ENCODE measurements around the gene CPN2. TPM values are rescaled to one million over a fixed set of nuclear protein-coding genes. Genes with fewer than 3 reads are reported as not detected.

CPN2 gene
- total RNA-seq, 2 donors from 2014 or later, result 1.3 TPM; not detected in 1

GRCh38 chr3:194333981-194334320, 17.2 kb downstream of the CPN2 start:
- WGBS, result 35% methylated on average over 15 of the region's 15 CpGs
- no peaks in the 10 kb centered on the region for H3K9me3 ChIP-seq
- intact Hi-C loops (cut with DNase I), result loop anchor here (10.0 kb wide), 1 partner anchor 261 kb away; no protein-coding TSS in a partner anchor
- no peak overlapping the region for H3K4me3 ChIP-seq
- TF ChIP-seq POLR2A (IDR thresholded peaks at IDR 0.05) (no peak), POLR2AphosphoS5 (IDR thresholded peaks at IDR 0.05) (no peak), CTCF (IDR thresholded peaks at IDR 0.05) (peak in 1 of 4 experiments; percentile 7)
- no peak overlapping the region for H3K27ac ChIP-seq
- no peaks in the 10 kb centered on the region for H3K36me3 ChIP-seq
- H3K27me3 ChIP-seq (replicated peaks; ENCODE audit: insufficient read depth), result no peaks in the 10 kb centered on the region
- H3K4me1 ChIP-seq (replicated peaks), result peaks cover 5% of the 10 kb centered on the region
- no peak for DNase-seq (ENCODE audit: low spot score)

- TF ChIP-seq POLR2AphosphoS5 (IDR thresholded peaks at IDR 0.05) (peak; percentile 63), POLR2A (IDR thresholded peaks at IDR 0.05) (no peak), CTCF (IDR thresholded peaks at IDR 0.05) (peak; percentile 93 to 99 (median 98))
- peaks cover 5% of the 10 kb centered on the region for H3K4me1 ChIP-seq (replicated peaks)
- H3K9me3 ChIP-seq, result no peaks in the 10 kb centered on the region
- H3K27ac ChIP-seq, result no peak overlapping the region
- no peaks in the 10 kb centered on the region for H3K36me3 ChIP-seq
- intact Hi-C loops (cut with DNase I), result loop anchor here (10.0 kb wide), 1 partner anchor 261 kb away; no protein-coding TSS in a partner anchor
- peak overlapping the region; percentile 24 to 39 for H3K4me3 ChIP-seq
- 3% methylated on average over 62 of the region's 69 CpGs for WGBS
- DNase-seq (ENCODE audit: low spot score), result peak; percentile 85
- H3K27me3 ChIP-seq (replicated peaks; ENCODE audit: insufficient read depth), result no peaks in the 10 kb centered on the region
Observed at GRCh38 chr3:194333212-194333980, 17.7 kb downstream of the CPN2 start.

GRCh38 chr3:194332858-194333211, 18.3 kb downstream of the CPN2 start:
- intact Hi-C loops (cut with DNase I), result loop anchor here (10.0 kb wide), 1 partner anchor 262 kb away; no protein-coding TSS in a partner anchor
- WGBS, result 93% methylated on average over 7 of the region's 7 CpGs
- no peak overlapping the region for H3K27ac ChIP-seq
- TF ChIP-seq POLR2A (IDR thresholded peaks at IDR 0.05) (no peak), POLR2AphosphoS5 (IDR thresholded peaks at IDR 0.05) (no peak), CTCF (IDR thresholded peaks at IDR 0.05) (no peak)
- peaks cover 5% of the 10 kb centered on the region for H3K4me1 ChIP-seq (replicated peaks)
- no peaks in the 10 kb centered on the region for H3K36me3 ChIP-seq
- no peak overlapping the region for H3K4me3 ChIP-seq
- DNase-seq (ENCODE audit: low spot score), result no peak
- H3K9me3 ChIP-seq, result no peaks in the 10 kb centered on the region
- H3K27me3 ChIP-seq (replicated peaks; ENCODE audit: insufficient read depth), result no peaks in the 10 kb centered on the region

GRCh38 chr3:194330579-194330978, 20.5 kb downstream of the CPN2 start:
- Histone ChIP-seq H3K36me3 (no peaks in the 10 kb centered on the region), H3K27me3 (replicated peaks; ENCODE audit: insufficient read depth) (no peaks in the 10 kb centered on the region), H3K9me3 (no peaks in the 10 kb centered on the region), H3K4me1 (replicated peaks) (peaks cover 5% of the 10 kb centered on the region), H3K4me3 (no peak overlapping the region), H3K27ac (peak overlapping the region in 1 of 2 donors; percentile 26)
- TF ChIP-seq CTCF (IDR thresholded peaks at IDR 0.05), result no peak
- peak; percentile 89 for TF ChIP-seq POLR2AphosphoS5 (IDR thresholded peaks at IDR 0.05)
- intact Hi-C loops (cut with DNase I), result loop anchor here (10.0 kb wide), 1 partner anchor 264 kb away; no protein-coding TSS in a partner anchor
- peak; percentile 89 for DNase-seq (ENCODE audit: low spot score)
- WGBS, result 38% methylated on average over 4 of the region's 4 CpGs

GRCh38 chr3:194330160-194330559, 21.0 kb downstream of the CPN2 start:
- H3K27me3 ChIP-seq (replicated peaks; ENCODE audit: insufficient read depth), result no peaks in the 10 kb centered on the region
- H3K36me3 ChIP-seq, result no peaks in the 10 kb centered on the region
- 76% methylated on average over 10 of the region's 10 CpGs for WGBS
- intact Hi-C loops (cut with DNase I), result loop anchor here (10.0 kb wide), 1 partner anchor 265 kb away; no protein-coding TSS in a partner anchor
- no peak overlapping the region for H3K4me3 ChIP-seq
- TF ChIP-seq POLR2AphosphoS5 (IDR thresholded peaks at IDR 0.05), result no peak
- no peak for TF ChIP-seq POLR2A (IDR thresholded peaks at IDR 0.05)
- no peak for TF ChIP-seq CTCF (IDR thresholded peaks at IDR 0.05)
- no peaks in the 10 kb centered on the region for H3K9me3 ChIP-seq
- peaks cover 5% of the 10 kb centered on the region for H3K4me1 ChIP-seq (replicated peaks)
- no peak overlapping the region for H3K27ac ChIP-seq
- no peak for DNase-seq (ENCODE audit: low spot score)
